ENCODE data around the gene CYB561D1.

- TF ChIP-seq CTCF (IDR thresholded peaks at IDR 0.05): no peak
- no peak for TF ChIP-seq POLR2A (IDR thresholded peaks at IDR 0.05; ENCODE audit: low read depth)
Measured at GRCh38 chr1:109522026-109522425, 28.1 kb downstream of the CYB561D1 start.

Measured in esophagus muscularis mucosa (tissue), 3 donors.